Endometrial microvascular endothelial cells (primary cell): ENCODE data around the gene SGMS1. TPM values are rescaled to one million over a fixed set of nuclear protein-coding genes. Genes with fewer than 3 reads are reported as not detected.

Experiments
- in situ Hi-C: cut with HindIII; loops from 2 replicates; pipeline ENCODE4 v1.10.0; 2017; ENCODE audit warnings: low sequenced_read_pairs, low pct_unique_long_range_greater_than_20kb; ENCODE audit errors: inconsistent ontology term
- total RNA-seq: library from RNA; depleted of rRNA; stranded (reverse); fragments of >200 nt; gene quantifications from one replicate; pipeline ENCODE4 v1.2.3, GENCODE V29; 2015; ENCODE audit errors: inconsistent ontology term

Gene SGMS1
- total RNA-seq, 1 donor from 2014 or later = 52.3 TPM

DNA sequence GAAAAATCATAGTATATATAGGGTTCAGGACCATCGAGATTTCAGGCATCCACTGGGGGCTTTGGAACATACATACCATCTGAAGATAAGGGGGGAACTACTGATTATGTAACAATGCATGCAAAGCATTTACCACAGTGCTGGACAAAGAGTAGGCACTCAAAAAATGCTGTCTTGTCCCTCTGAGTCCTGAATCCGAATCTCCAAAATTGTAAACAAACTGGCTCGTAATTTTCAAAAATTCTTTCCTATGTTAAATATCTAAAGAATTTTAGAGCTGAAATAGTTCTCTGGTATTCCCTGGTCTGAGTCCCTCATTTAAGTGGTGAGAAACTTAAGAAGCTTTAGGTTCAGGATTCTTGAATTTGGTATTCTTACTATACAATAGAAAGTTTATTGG lies 204.7 kb downstream of the SGMS1 start:
- in situ Hi-C loops = no loop called here

- in situ Hi-C loops = no loop called here
These were observed 205.6 kb downstream of the SGMS1 start for GRCh38 chr10:50417886-50418830.

GRCh38 chr10:50417486-50417885 lies 206.3 kb downstream of the SGMS1 start:
- in situ Hi-C loops = no loop called here

DNA sequence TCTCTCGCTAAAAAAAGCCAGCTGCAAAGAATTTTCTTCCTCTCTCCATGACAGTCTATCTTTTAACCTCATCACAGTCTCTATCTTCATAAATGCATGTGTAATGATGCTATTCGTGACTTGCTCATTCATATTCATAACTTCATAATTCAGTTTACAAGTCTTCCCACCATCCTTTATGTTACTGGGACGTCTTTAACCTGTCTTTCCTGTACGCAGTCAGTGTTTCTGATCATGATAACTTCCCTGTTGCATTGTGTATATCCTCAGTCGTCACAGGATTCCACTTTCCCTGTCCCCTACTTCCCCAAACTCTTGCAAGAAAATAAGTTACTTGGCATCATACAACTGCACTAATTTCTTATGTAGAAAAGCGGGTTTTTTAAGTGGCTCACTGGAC lies 206.9 kb downstream of the SGMS1 start:
- in situ Hi-C loops = no loop called here

GRCh38 chr10:50416181-50416824 lies 207.5 kb downstream of the SGMS1 start:
- in situ Hi-C loops = no loop called here

DNA sequence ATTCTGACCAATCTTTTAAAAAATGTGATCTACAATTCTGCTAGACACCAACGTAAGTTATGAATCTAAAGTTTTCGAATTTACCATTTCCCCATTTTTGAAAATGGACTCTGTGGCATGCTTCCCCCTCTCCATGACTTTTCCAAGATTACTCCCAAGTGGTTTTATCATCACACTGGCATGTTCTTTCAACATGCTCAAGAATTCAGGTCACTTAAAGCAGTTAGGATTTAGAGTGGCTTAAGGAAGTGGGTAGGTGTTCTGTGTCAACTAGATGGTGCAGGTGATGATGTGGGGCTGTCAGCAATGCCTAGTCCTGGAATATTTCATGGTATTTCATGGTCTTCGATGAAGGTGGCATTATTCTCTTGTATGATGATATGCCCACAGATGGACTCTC lies 208.5 kb downstream of the SGMS1 start:
- in situ Hi-C loops = no loop called here

DNA sequence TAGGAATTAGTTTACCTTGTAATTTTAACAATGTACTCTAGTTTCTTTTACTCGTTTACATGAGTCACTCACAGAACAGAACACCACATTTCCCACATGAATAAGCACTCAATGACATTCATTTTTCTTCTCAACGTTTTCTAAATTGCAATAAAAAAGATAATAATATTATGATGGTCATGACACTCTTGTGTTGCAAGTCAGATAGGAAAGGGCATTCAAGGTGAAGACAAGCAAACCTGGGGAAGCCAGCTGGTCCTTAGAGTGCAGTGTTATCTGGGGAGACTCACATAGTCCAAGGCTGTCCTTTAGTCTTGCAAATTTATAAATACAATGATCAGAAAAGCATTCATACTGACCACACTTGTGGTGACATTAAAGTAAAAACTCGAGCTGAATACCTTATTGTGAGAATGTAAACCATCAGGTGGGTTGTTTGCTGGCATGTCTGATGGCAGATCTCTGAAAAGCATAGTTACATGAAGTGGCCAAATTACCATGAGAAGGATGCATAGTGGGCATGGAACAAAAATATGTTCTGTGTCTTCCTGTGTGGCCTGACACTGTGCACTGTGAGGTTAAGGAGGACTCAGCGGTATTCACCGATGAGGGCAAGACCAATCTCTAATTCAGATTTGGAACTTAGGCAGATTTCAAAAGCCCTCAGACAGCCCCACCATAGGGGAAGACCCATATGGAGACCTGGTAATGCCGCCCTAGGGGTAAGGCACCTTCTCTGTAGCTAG lies 213.5 kb downstream of the SGMS1 start:
- in situ Hi-C loops = no loop called here

- in situ Hi-C loops = no loop called here
These were observed 216.5 kb downstream of the SGMS1 start for GRCh38 chr10:50407076-50407801.

GRCh38 chr10:50406457-50407070 lies 217.2 kb downstream of the SGMS1 start:
- in situ Hi-C loops = no loop called here

DNA sequence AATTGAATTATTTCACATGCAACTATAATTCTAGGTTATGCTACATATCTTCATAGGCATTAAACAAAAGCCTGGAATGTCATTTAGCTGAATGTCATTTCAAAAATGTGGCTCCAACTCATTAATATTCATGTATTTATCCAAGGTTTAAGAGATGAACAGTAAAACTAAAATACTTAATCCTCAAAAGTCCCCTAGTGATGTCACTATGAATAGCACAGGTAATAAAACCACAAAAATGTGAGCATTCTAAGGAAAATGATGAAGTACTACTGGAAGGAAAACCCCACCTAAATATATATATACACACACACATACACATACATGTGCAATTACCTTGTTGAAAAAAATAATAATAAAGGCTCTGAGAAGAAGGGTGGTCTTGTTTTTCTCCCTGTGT lies 218.0 kb downstream of the SGMS1 start:
- in situ Hi-C loops = no loop called here

DNA sequence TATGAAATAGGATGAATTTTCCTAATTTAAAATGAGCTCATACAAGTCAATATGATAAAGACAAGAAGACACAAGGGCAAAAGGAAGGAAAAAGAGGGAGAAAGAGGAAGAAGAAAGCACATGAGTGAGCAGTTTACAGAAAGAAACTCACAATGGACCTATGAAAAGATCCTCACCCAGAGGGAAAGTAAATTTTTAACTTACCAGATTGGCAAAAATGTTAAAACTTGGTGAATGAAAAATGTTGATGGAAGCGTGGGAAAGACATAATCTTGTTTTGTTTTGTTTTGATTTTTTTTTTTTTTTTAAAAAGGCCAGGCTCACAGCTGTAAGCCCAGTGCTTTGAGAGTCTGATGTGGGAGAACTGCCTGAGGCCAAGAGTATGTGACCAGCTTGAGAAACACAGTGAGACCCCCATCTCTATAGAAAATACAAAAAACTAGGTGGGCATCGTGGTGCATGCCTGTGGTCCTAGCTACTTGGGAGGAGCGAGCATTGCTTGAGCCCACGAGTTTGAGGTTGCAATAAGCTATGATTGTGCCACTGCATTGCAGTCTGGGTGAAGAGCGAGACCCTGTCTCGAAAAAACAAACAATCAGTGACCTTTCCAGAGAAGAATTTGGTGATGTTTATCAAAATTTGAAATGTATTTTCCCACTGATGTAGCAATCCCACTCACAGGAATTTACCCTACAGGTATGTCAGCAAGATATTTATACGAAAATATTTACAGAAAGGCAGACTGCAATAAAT lies 219.6 kb downstream of the SGMS1 start:
- in situ Hi-C loops = no loop called here

- in situ Hi-C loops = no loop called here
These were observed 220.7 kb downstream of the SGMS1 start for GRCh38 chr10:50403074-50403473.

GRCh38 chr10:50402466-50402865 lies 221.3 kb downstream of the SGMS1 start:
- in situ Hi-C loops = no loop called here

DNA sequence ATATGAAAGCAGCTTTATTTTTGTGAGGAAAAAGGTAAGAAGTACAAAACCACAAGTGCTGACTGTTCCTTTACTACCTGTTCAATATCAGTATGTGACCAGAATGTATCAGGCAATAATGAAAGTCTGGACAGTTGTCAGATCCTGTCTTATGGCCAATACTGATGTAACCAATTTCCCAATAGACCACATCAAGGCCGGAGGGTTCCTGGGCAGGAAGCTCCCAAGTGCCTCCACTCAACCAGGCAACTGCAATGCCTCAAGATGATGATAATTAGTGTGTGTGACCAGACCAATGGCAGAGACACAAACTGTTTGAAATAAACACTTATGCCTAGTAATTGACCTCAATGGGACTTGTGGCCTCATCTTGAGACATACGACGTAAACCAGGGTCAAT lies 223.1 kb downstream of the SGMS1 start:
- in situ Hi-C loops = no loop called here

DNA sequence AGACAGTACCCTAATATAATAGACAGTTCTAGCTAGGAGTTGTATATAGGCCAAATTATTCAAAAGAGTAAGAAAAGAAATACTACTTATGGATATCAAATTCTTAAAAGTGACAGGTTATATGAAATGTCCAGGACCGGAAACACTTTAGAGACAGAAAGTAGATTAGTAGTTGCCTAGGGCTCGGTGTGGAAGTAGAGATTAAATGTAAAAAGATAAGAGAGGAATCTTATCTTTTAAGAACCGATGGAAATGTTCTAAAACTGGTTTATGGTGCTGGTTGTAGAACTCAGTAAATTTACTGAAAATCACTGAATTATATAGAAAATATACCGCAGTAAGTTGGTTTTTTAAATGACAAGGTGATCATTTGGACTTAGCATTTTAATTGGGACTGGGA lies 224.9 kb downstream of the SGMS1 start:
- in situ Hi-C loops = no loop called here

GRCh38 chr10:50398381-50398780 lies 225.4 kb downstream of the SGMS1 start:
- in situ Hi-C loops = no loop called here

DNA sequence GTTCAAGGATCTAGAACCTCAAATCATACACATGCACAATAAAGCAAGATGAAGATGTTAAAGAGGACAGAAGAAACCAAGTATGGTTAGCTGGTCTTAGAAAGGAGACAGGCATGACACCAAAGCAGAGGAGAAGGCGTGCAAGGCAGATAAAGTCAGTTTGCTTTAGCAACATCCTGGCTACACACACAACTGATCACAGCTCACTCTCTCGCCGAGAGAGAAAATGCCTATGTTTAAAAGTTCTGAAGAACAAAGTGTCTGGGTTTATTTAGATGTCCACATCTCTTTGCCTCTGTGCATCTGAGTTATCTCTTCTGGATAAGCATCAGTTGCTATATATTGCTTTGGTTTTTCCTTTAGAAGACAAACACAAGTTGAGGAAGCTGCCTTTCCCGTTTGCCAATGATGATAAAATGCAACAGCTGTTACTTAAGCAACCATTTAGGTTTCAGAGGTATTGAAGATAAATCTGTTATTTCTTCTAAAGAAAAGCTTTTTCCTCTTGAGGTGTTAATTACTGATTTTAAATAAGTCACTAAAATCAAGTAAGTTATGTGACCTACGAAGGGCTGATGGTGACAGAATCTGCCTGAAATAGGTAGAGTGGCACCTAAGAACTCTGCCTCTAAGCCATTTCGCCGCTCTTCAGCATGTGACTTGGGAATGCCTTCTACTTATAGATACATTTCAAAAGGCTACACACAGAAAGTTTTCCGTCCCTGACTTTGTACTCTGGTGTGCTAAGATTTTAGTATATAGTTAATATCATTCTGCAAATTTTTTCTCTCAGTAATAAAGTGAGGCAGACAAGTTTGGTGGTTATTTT lies 226.2 kb downstream of the SGMS1 start:
- in situ Hi-C loops = no loop called here
